Activated T-helper 2 cell treated with anti-CD3 and anti-CD28 coated beads, Interferon-gamma antibody, Interleukin-2, Interleukin-4, amounts not matched to agents 10 μg/mL and 5 μg/mL and 100 μg/mL, durations not matched to agents 14 hours and 24 hours and 36 hours (primary cell): ENCODE results near the gene PPP2R5B. TPM values are rescaled to one million over a fixed set of nuclear protein-coding genes. Genes with fewer than 3 reads are reported as not detected.

Experiments
- DNase-seq: peaks from one replicate; pipeline ENCODE4 v3.0.0; 2021; ENCODE audit warnings: low spot score
- H3K27ac Mint-ChIP-seq: one replicate; pipeline ENCODE4 v1.8.0; 2021; ENCODE audit warnings: mixed read lengths
- H3K27me3 Mint-ChIP-seq: one replicate; pipeline ENCODE4 v1.8.0; 2021; ENCODE audit warnings: low read depth, mixed read lengths
- H3K36me3 Mint-ChIP-seq: one replicate; pipeline ENCODE4 v1.8.0; 2021; ENCODE audit warnings: low read depth, mixed read lengths
- H3K4me1 Mint-ChIP-seq: one replicate; pipeline ENCODE4 v1.8.0; 2021; ENCODE audit warnings: low read depth, mixed read lengths
- H3K4me3 Mint-ChIP-seq: one replicate; pipeline ENCODE4 v1.8.0; 2021; ENCODE audit warnings: low read depth, mild to moderate bottlenecking, moderate library complexity, mixed read lengths
- H3K9me3 Mint-ChIP-seq: one replicate; pipeline ENCODE4 v1.8.0; 2021; ENCODE audit warnings: mixed read lengths
- intact Hi-C: fragments of 100-400 bp; cut with micrococcal nuclease; formaldehyde crosslinking; loops from one replicate; pipeline ENCODE4 v1.15.1; 2023
- total RNA-seq: library from RNA; stranded (reverse); gene quantifications from 2 replicates; pipeline ENCODE4 v1.2.3, GENCODE V29; 2022

Gene PPP2R5B
- total RNA-seq, result 13.6 and 16.1 TPM in 2 replicates

DNA sequence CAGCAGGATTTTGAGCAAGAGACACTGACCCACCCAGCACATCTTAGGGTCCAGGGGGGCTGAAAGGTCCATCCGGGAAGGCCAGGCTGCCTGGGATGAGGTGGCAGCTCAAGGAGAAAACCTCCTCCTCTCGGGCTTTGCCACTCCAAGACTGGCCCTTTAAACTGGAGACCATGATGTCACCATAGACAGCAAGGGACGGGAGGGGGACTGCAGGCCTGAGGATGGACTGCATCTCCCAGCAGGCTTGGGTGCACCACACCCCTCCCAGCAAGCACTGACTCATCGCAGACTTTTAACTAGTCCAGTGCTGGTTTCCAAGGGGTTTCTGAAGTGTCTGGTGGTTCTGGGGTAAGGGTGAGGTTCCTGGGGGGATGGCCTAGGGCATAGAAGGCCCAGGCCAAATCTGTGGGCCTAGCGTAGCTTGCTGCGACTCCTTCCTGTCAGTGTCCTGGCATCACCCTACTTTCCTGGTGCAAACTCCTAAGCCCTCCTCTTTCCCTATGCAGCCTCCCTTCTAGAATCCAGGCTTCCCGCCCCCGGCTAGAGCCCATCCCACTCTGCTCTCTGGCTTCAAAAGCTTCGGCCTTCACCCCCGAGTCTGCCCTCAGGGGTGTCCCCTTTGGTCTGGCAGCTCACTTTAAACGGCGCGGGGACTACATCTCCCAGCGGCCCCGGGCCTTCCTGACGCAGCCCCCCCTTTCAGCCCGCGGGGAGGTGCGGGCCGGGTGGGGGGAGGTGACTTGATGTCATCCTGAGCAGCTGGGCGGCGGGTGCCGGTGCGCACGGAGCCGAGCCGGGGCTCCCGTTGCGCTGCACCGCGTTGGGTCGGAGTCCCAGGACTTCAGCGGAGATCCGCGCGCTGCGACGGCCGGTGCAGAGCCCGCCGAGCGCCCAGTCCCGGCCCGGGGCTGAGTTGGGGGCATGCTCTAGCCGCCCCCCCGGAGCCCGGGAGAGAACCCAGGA is at the start of gene PPP2R5B:
TSS of gene PPP2R5B (plus strand) at position 746 of the 966 bp plus-strand sequence. CDS start 1,046 bp downstream, outside the sequence.
- Mint-ChIP-seq H3K36me3 (peaks cover 5% of the 10 kb centered on the region), H3K4me3 (peak within 1 kb of the TSS; percentile 96), H3K27me3 (no peaks in the 10 kb centered on the region), H3K27ac (peak within 1 kb of the TSS; percentile 100), H3K4me1 (peaks cover 12% of the 10 kb centered on the region), H3K9me3 (no peaks in the 10 kb centered on the region)
- intact Hi-C loops, result loop anchor here (1.0 to 2.0 kb wide), 2 partner anchors 91 to 103 kb away; partner anchors contain the start of genes ARL2 and SNX15
- DNase-seq, result peak; percentile 89

DNA sequence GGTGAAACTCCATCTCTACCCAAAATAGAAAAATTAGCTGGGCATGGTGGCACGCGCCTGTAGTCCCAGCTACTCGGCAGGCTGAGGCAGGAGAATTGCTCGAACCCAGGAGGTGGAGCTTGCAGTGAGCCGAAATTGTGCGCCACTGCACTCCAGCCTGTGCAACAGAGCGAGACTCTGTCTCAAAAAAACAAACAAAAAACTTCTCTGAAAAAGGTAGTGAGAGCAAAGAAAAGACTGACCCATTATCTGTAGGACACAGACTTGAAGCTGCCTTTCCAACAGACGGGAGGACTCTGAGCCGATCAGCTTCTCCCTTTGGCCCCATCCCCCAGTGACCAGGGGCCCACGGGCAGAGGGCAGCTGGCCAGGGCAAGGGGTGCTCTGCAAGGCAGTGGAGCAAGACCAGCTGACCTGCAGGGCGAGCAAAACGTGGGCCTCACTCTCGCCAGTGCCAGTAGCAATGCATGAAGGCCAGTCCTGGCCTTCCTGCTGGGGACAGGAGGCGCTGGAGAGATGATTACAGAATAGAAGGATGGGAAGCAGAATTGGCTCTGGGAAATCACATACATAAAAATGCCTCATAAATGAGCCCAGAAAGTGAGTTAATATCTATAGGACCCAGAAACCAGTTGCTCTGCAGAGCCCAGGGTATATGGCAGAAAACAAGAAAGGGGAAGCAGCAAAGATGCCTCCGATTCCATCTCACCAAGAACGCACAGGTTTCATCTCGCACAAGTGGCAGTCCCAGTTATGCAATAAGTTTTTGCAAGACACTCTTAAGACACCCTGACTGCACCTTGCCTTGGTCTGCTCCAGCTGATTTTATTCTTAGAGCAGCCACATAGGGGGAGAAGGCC is 48.9 kb upstream of the PPP2R5B start:
- no peaks in the 10 kb centered on the region for H3K9me3 Mint-ChIP-seq
- H3K4me1 Mint-ChIP-seq, result peaks cover 62% of the 10 kb centered on the region
- H3K4me3 Mint-ChIP-seq, result peak overlapping the region; percentile 99

DNA sequence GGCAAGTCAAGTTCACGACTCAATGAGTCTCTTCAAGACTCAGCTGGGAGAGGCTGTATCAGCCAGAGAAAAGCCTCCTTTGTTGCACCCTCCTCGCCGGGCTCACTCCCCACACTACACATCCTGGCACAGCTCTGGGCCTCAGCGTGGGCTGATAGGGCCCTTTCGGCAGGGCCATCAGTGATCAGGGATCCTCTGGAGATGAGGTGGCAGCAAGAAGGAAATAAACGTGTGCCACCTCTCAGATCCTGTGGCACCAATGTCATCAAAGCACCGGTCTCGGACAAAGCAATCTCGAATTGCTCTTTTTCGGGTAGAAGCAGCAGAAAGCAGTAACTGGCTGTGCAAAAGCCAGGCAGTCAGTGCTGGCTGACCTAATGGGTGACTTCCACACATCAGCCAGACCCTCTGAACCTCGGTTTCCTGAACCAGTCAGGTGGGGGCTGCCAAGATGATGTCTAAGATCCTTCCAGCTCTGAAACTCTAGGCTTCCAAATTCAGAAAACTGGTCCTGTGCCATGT is 48.2 kb upstream of the PPP2R5B start:
- peaks cover 58% of the 10 kb centered on the region for H3K36me3 Mint-ChIP-seq
- H3K27ac Mint-ChIP-seq, result peak overlapping the region; percentile 67
- intact Hi-C loops, result loop anchor here (1.0 to 10.0 kb wide), 3 partner anchors 11 to 619 kb away; partner anchors contain the start of gene MALAT1
- no peaks in the 10 kb centered on the region for H3K27me3 Mint-ChIP-seq
- H3K4me3 Mint-ChIP-seq, result peak overlapping the region; percentile 99
- peaks cover 64% of the 10 kb centered on the region for H3K4me1 Mint-ChIP-seq
- H3K9me3 Mint-ChIP-seq, result no peaks in the 10 kb centered on the region
- DNase-seq, result no peak

More for the DNA sequence above, 48.9 kb upstream of the PPP2R5B start:
- intact Hi-C loops, result loop anchor here (1.0 to 10.0 kb wide), 3 partner anchors 10 to 619 kb away; partner anchors contain the start of gene MALAT1
- no peaks in the 10 kb centered on the region for H3K27me3 Mint-ChIP-seq
- no peak for DNase-seq
- H3K27ac Mint-ChIP-seq, result peak overlapping the region; percentile 67
- H3K36me3 Mint-ChIP-seq, result peaks cover 61% of the 10 kb centered on the region

DNA sequence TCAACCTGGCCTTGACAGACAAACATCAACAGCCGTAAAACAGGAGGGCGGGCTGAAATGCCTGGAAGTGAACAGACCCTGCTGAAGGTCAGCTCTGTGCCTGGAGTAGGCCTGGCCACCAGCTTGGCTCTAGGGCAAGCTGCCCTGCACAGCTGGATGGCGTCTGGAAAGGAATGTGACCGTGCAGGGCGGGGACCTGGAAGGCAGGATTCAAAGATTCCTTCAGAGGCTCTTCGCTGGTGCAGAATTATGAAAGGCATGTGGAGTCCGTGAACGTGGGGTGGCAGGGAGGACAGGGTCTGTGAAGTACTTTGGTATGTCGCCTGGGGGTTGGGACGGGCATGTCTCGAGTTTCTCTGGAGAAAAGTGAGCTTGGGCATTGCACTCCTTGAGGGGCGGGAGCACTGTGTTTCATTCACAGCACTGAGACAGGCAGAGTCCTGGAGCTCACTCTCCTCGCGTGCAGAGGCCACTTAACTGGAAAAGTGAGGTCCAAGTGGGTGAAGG is 47.6 kb upstream of the PPP2R5B start:
- no peak for DNase-seq
- peak overlapping the region; percentile 99 for H3K4me3 Mint-ChIP-seq
- H3K9me3 Mint-ChIP-seq, result no peaks in the 10 kb centered on the region
- intact Hi-C loops, result loop anchor here (1.0 to 10.0 kb wide), 3 partner anchors 12 to 618 kb away; partner anchors contain the start of gene MALAT1
- peaks cover 61% of the 10 kb centered on the region for H3K4me1 Mint-ChIP-seq
- peak overlapping the region; percentile 59 for H3K27ac Mint-ChIP-seq
- H3K27me3 Mint-ChIP-seq, result no peaks in the 10 kb centered on the region
- H3K36me3 Mint-ChIP-seq, result peaks cover 53% of the 10 kb centered on the region

DNA sequence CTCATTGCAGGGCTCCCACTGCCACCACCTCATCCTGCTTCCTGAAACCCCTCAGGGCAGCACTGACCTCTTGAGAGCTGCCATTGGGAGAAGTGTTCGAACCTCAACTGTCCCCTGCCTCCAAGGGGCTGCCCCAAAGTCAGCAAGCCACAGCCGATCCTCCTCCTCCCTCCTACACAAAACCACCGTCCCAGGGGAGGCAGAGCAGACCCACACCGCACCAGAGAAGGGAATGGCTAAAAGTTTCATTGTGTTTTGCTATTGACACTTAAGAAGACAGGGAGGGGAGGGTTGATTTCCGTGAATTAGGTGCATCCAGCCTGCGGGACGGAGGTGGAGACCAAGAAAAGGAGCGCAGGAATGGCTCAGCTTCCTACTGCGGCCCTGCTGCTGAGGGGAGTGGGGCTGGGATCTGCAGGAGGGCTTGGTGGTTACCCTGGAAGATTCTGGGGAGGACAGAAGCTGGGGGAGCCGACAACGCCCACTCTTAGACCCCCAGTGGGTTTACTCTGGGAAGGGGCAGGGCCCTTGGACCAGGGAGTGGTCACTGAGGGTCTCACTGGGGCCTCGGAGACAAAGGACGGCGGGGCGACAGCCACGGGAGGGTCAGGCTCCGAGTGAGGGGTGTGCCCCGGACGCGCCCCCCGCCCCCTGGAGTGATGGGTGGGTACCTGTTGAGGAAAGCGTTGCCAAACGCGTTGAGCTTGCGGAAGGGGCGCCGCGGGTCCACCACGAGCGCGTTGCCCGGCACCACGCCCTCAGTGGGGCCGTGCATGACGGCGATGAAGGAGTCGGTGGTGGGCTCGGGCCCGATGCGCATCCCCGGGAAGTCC is 46.9 kb upstream of the PPP2R5B start:
- peak overlapping the region; percentile 99 for H3K4me3 Mint-ChIP-seq
- no peaks in the 10 kb centered on the region for H3K27me3 Mint-ChIP-seq
- intact Hi-C loops, result loop anchor here (2.0 to 10.0 kb wide), 3 partner anchors 17 to 617 kb away; partner anchors contain the start of gene MALAT1
- peaks cover 46% of the 10 kb centered on the region for H3K36me3 Mint-ChIP-seq
- no peaks in the 10 kb centered on the region for H3K9me3 Mint-ChIP-seq
- H3K4me1 Mint-ChIP-seq, result peaks cover 59% of the 10 kb centered on the region
- peak overlapping the region; percentile 82 for H3K27ac Mint-ChIP-seq
- peak; percentile 30 for DNase-seq

DNA sequence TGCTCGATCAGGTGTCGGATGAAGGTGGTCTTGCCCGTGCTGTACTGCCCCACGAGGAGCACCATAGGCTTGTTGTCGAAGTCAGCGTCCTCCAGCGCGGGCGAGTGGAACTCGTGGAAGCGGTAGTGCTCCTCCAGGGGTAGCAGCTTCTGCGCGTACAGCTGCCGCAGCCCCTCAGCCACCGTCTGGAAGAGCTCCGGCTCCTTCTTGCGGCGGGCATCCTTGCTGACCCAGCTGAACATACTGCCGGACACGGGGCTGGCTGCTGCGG is 46.3 kb upstream of the PPP2R5B start:
- Mint-ChIP-seq H3K9me3 (no peaks in the 10 kb centered on the region), H3K27ac (peak overlapping the region; percentile 60), H3K4me1 (peaks cover 55% of the 10 kb centered on the region), H3K27me3 (no peaks in the 10 kb centered on the region), H3K36me3 (peaks cover 40% of the 10 kb centered on the region), H3K4me3 (peak overlapping the region; percentile 99)
- no peak for DNase-seq
- intact Hi-C loops, result loop anchor here (2.0 to 10.0 kb wide), 2 partner anchors 17 to 617 kb away; partner anchors contain the start of gene MALAT1

DNA sequence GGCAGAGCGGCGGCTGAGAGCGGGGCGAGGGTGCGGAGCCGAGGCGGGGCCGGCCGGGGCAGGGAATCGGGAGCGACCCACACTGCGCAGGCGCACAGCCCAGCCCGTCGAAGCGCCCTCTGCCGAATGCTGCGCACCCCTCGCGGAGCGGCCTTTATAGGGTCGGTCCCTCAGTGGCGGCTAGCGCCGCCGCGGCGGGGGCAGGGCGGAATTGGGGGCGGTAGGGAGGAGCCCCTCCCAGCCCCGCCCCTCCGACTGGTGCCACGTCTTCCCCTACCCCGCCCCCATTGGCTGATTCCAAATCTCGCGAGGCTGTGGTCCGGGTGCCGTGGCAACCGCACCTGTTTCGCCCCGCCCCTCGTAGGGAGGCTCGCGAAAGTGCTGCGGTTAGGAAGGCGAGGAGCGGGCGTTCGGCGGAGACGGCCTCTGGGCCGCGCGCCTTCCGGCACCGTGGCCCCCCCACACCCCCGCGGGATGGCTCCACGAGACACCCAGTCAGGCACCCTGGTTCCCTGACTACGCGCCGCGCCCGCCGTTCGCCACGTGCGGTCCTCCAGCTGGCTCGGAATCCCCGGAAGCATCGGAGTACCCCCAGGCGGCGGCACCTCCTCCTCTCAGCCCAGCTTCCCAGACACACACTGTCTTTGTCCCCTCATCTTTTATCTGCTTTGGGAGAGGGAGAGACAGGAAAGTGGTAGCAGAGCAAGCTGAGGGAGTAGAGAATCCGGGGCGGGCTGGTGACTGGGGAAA is 45.8 kb upstream of the PPP2R5B start, which contains the start of gene EHD1:
TSS of gene EHD1 (minus strand) at position 128 of the 750 bp plus-strand sequence. CDS start 157 bp downstream, outside the sequence.
- DNase-seq, result peak; percentile 99
- no peaks in the 10 kb centered on the region for H3K9me3 Mint-ChIP-seq
- H3K4me3 Mint-ChIP-seq, result peak within 1 kb of the TSS; percentile 99
- intact Hi-C loops, result loop anchor here (2.0 to 10.0 kb wide), 2 partner anchors 16 to 616 kb away; partner anchors contain the start of gene MALAT1
- H3K4me1 Mint-ChIP-seq, result peaks cover 55% of the 10 kb centered on the region
- H3K27ac Mint-ChIP-seq, result peak within 1 kb of the TSS; percentile 95
- peaks cover 36% of the 10 kb centered on the region for H3K36me3 Mint-ChIP-seq
- no peaks in the 10 kb centered on the region for H3K27me3 Mint-ChIP-seq

DNA sequence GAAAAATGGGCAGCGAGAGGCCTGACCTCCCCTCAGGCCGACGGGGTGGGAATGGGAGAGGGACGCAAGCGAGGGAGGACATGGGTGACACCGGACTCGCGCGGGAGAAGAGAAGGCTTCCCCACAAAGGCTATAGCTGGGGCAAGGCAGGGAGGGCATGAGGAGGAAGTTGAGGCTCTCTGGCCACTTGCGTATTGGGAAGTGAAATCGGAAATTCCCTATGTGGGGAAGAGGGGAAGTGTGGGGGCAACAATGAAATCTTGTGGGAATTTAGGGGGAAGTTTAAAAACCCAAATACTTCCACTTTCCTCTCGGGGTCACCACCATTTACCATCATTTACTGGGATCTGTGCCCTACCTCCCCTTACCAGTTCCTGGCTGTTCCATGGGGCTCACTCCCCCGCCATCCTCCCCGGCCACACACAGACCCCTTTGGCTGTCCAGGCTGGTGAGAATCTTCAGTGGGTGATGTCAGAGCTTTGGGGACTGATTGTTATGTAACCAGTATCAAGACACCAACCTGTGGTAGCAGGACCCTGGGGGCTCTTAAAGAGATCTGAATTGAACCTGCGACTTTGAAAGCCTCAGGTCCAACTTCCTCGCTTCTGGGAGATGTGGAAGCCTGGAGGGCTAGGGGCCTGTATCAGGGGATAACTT is 45.1 kb upstream of the PPP2R5B start:
- H3K9me3 Mint-ChIP-seq, result no peaks in the 10 kb centered on the region
- H3K4me1 Mint-ChIP-seq, result peaks cover 52% of the 10 kb centered on the region
- H3K27me3 Mint-ChIP-seq, result no peaks in the 10 kb centered on the region
- DNase-seq, result no peak
- intact Hi-C loops, result loop anchor here (2.0 to 10.0 kb wide), 2 partner anchors 15 to 615 kb away; partner anchors contain the start of gene MALAT1
- peaks cover 33% of the 10 kb centered on the region for H3K36me3 Mint-ChIP-seq
- H3K4me3 Mint-ChIP-seq, result peak overlapping the region; percentile 99
- peak overlapping the region; percentile 95 for H3K27ac Mint-ChIP-seq

DNA sequence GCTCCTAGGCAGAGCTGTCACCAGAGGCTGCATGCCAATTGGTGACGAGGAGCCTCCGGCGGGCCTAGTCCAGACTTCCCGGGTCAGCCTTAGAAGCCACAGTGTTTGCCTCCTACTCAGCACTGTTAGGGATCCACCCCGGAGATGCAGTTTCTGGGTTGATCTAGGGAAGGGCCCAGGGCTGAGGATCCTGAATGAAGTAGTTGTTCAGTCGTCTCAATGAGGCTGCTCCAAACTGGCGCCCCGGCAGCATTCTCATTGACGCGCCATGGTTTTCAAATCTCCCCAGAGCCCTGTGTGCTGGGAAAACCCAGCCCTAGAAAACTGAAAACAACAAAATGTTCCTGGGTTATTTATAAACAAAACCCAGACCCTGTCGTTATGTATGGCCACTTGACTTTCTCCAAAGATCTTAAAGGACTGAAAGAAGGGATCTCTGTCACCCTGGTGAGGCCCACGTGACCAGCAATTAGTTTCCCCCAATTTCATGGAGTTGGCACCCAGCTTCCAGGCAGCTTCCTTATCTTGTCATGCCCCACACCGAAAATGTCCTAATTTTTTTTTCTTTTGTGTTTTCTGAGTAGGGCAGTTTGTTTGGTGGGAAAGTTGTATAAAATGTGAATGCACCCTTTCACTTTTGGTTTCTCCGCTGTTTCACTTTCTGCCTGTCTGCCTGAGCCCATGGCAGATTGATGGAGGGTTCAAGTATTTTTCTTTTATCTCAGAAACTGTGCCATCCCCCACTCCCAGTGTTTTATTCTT is 44.1 kb upstream of the PPP2R5B start:
- no peaks in the 10 kb centered on the region for H3K9me3 Mint-ChIP-seq
- peak; percentile 29 for DNase-seq
- H3K4me1 Mint-ChIP-seq, result peaks cover 51% of the 10 kb centered on the region
- no peaks in the 10 kb centered on the region for H3K27me3 Mint-ChIP-seq
- intact Hi-C loops, result loop anchor here (1.0 kb wide), 1 partner anchor 21 kb away; no protein-coding TSS in a partner anchor
- peaks cover 22% of the 10 kb centered on the region for H3K36me3 Mint-ChIP-seq
- peak overlapping the region; percentile 99 for H3K4me3 Mint-ChIP-seq
- peak overlapping the region; percentile 95 for H3K27ac Mint-ChIP-seq

DNA sequence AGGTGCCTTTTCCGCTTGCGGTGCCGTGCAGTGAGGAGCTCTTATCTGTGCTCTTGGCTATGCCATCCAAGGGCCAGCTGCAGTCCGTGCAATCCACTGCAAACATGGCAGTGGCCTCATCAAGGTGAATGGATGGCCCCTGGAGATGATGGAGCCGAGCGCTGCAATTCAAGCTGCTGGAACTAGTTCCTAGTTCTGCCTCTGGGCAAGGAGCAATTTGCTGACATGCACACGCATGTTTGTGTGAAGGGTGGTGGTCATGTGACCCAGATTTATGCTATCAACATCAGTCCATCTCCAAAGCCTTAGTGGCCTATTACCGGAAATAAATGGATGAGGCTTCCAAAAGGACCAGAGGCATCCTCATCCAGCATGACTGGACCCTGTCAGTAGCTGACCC is 43.0 kb upstream of the PPP2R5B start:
- DNase-seq, result no peak
- Mint-ChIP-seq H3K27me3 (no peaks in the 10 kb centered on the region), H3K27ac (peak overlapping the region; percentile 77), H3K9me3 (no peaks in the 10 kb centered on the region), H3K4me1 (peaks cover 50% of the 10 kb centered on the region), H3K36me3 (peaks cover 12% of the 10 kb centered on the region), H3K4me3 (no peak overlapping the region)
- intact Hi-C loops, result no loop called here
